ENCODE results near the gene XRCC4. TPM values are rescaled to one million over a fixed set of nuclear protein-coding genes. Genes with fewer than 3 reads are reported as not detected.

Gene XRCC4
- total RNA-seq, 1 experiment from 2014 or later = 10.8 TPM

DNA sequence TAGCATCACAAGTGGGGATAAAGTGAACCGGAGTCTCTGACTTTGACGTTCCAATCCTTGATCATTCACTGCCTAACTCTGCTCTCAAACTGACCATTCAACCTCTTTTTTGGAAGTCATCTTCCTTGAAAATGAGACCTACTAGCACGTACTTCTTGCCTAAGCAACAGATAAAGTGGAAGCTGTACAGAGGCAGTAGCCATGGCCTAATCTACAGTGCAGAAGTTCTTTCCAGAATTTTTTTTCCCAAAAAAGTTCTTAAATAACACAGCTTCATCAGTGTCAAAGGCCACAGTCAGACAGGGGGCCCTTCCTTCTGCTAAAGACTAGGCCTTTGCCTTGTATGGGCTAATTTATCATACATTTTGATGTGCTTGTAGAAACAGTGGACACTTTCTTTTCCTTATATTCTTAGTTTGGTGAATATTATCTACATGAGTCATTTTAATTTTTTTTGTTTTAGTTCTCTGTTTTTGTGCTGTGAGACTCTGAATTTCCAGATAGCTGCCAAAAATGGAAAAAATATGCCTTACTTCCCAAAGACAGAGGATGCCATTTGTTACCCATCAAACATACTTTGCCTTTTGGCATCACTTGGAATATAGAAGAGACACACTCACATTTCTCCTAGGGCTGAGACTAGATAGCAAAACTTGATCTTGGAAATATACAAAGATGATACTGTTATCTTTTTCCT is 297.9 kb downstream of the XRCC4 start:
- H3K9me3 Mint-ChIP-seq = no peaks in the 10 kb centered on the region; a peak in 1 of 5 replicates
- H3K9ac ChIP-seq (ENCODE audit: extremely low read depth, insufficient read length, low read length) = no peak overlapping the region
- no peak for DNase-seq
- H3T11ph ChIP-seq (ENCODE audit: low read length) = no peak overlapping the region
- no CpG with 5 or more reads among the region's 3 CpGs for WGBS (ENCODE audit: extremely low coverage, insufficient read length, low lambda C conversion rate)
- H3K4me1 ChIP-seq (ENCODE audit: insufficient read depth, low read length) = peaks cover 8% of the 10 kb centered on the region; the same call in 1 of the 2 replicates
- H2AFZ ChIP-seq (ENCODE audit: low read length) = no peak overlapping the region
- no peak overlapping the region for H3K27ac Mint-ChIP-seq
- no peaks in the 10 kb centered on the region for H3K9me3 ChIP-seq (ENCODE audit: control insufficient read depth, low read depth, low read length)
- no peak overlapping the region for H2BK20ac ChIP-seq (ENCODE audit: low read depth, low read length, poor library complexity, severe bottlenecking)
- H3K27me3 Mint-ChIP-seq (ENCODE audit: low read depth) = no peaks in the 10 kb centered on the region
- H2BK12ac ChIP-seq (ENCODE audit: insufficient read length, low read depth, low read length) = no peak overlapping the region
- no peaks in the 10 kb centered on the region for H3K36me3 Mint-ChIP-seq (ENCODE audit: insufficient read depth in 1 of 3, low read depth in 3 of 3)
- no peak overlapping the region for H3K4me3 Mint-ChIP-seq
- no peaks in the 10 kb centered on the region for H3K79me1 ChIP-seq (ENCODE audit: insufficient read depth, low read depth, low read length, poor library complexity, severe bottlenecking)
- H4K20me1 ChIP-seq (ENCODE audit: control insufficient read depth, insufficient read depth, insufficient read length) = no peaks in the 10 kb centered on the region
- H3K27ac ChIP-seq (ENCODE audit: insufficient read length, low read depth, low read length) = no peak overlapping the region
- H3K23me2 ChIP-seq (ENCODE audit: insufficient read length, low read depth, low read length, poor library complexity, severe bottlenecking) = no peaks in the 10 kb centered on the region
- H3K27me3 ChIP-seq (ENCODE audit: insufficient read depth, low read length) = no peaks in the 10 kb centered on the region
- no peak overlapping the region for H3K23ac ChIP-seq (ENCODE audit: insufficient read length, low read depth, low read length)
- no peak overlapping the region for H3K4me2 ChIP-seq (ENCODE audit: insufficient read depth, insufficient read length, low read length)
- H2BK5ac ChIP-seq (ENCODE audit: insufficient read length, low read length) = no peak overlapping the region
- peaks cover 32 to 42% of the 10 kb centered on the region in 2 experiments for H3K4me1 Mint-ChIP-seq
- H4K8ac ChIP-seq (replicated peaks; ENCODE audit: insufficient read length, low read depth, low read length) = no peak overlapping the region
- H2BK120ac ChIP-seq (ENCODE audit: low read depth, low read length, poor library complexity, severe bottlenecking) = no peak overlapping the region
- no peak overlapping the region for H4K91ac ChIP-seq (ENCODE audit: insufficient read length, low read depth, low read length)
- H2AK5ac ChIP-seq (ENCODE audit: insufficient read length, low read length) = no peak overlapping the region
- no peak overlapping the region for H3K14ac ChIP-seq (ENCODE audit: insufficient read depth, low read length)
- H2BK15ac ChIP-seq (ENCODE audit: low read depth, low read length) = no peak overlapping the region
- no peak overlapping the region for H3K18ac ChIP-seq (ENCODE audit: insufficient read length, low read depth, low read length)
- H3K56ac ChIP-seq (ENCODE audit: insufficient read length, low read depth, low read length) = no peak overlapping the region
- no peaks in the 10 kb centered on the region for H3K79me2 ChIP-seq (ENCODE audit: insufficient read depth, low read length)
- TF ChIP-seq, protein P1, sequence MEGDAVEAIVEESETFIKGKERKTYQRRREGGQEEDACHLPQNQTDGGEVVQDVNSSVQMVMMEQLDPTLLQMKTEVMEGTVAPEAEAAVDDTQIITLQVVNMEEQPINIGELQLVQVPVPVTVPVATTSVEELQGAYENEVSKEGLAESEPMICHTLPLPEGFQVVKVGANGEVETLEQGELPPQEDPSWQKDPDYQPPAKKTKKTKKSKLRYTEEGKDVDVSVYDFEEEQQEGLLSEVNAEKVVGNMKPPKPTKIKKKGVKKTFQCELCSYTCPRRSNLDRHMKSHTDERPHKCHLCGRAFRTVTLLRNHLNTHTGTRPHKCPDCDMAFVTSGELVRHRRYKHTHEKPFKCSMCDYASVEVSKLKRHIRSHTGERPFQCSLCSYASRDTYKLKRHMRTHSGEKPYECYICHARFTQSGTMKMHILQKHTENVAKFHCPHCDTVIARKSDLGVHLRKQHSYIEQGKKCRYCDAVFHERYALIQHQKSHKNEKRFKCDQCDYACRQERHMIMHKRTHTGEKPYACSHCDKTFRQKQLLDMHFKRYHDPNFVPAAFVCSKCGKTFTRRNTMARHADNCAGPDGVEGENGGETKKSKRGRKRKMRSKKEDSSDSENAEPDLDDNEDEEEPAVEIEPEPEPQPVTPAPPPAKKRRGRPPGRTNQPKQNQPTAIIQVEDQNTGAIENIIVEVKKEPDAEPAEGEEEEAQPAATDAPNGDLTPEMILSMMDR (conservative IDR thresholded peaks at IDR 0.05) = no peak
- no peak overlapping the region for H3K4ac ChIP-seq (ENCODE audit: low read depth, low read length)
- no peak overlapping the region for H4K5ac ChIP-seq (ENCODE audit: insufficient read length, low read depth, low read length)
